GM12878 (cell line): Measurements from ENCODE around the gene POLA2. TPM values are rescaled to one million over a fixed set of nuclear protein-coding genes. Genes with fewer than 3 reads are reported as not detected.

Experiments
- ATAC-seq: fragments of 200-7000 bp; cut with Tn5 transposase; 3 replicates; pipeline ENCODE4 v1.9.1; 2020; ENCODE audit warnings: mild to moderate bottlenecking, moderate library complexity
- BruUV-seq: library from RNA; stranded (reverse); fragments of 400-500 nt; replicated peaks from 2 replicates; lab custom pipeline; 2021; lab: Mats Ljungman, UMichigan
- CTCF ChIA-PET: fragments of 300-600 bp; sonication (Branson Sonifier 250); formaldehyde crosslinking; extraction: SDS; loops from one replicate; lab custom pipeline; 2021; ENCODE audit warnings: inconsistent platforms; lab: Yijun Ruan, JAX
- POLR2A ChIA-PET: fragments of 350-600 bp; formaldehyde crosslinking; extraction: SDS; loops from one replicate; lab custom pipeline; 2021; ENCODE audit warnings: inconsistent platforms; lab: Charles Lee
- RAD21 ChIA-PET: fragments of 300-600 bp; sonication (Branson Sonifier 250); formaldehyde crosslinking; loops from one replicate; lab custom pipeline; 2023; ENCODE audit warnings: antibody characterized with exemption; ENCODE audit not compliant: unreplicated experiment; lab: Charles Lee
- SMC1A ChIA-PET: fragments of 300-600 bp; sonication (Branson Sonifier 250); formaldehyde crosslinking; loops from one replicate; lab custom pipeline; 2023; ENCODE audit not compliant: unreplicated experiment, uncharacterized antibody; lab: Charles Lee
- DNase-seq: peaks from one replicate; pipeline ENCODE4 v3.0.0-alpha.2; 2011; ENCODE audit warnings: low read depth, low spot score
- FAIRE-seq: peaks from 3 replicates; lab custom pipeline; 2011; peaks lifted over from hg19 to GRCh38; lab: Jason Lieb, UNC
- H2AFZ ChIP-seq: 2 replicates; pipeline ENCODE4 v1.6.0; 2011; ENCODE audit warnings: low read depth, low read length, control low read depth; ENCODE audit not compliant: control insufficient read depth
- H3K27ac ChIP-seq: 2 replicates; pipeline ENCODE4 v1.5.1; 2011; ENCODE audit warnings: control low read depth; ENCODE audit not compliant: control insufficient read depth, insufficient read depth
- H3K27me3 ChIP-seq, 2 experiments: replicated peaks in 1 of 2; 2 replicates each; pipeline versions ENCODE4 v1.6.0 to v1.6.1; 2011; ENCODE audit warnings: low read length in 1 of 2; ENCODE audit not compliant: control insufficient read depth in 2 of 2, insufficient read depth in 2 of 2
- H3K36me3 ChIP-seq, 2 experiments: 2 replicates each; pipeline ENCODE4 v1.5.1; 2011; ENCODE audit warnings: low read length in 1 of 2; ENCODE audit not compliant: control insufficient read depth in 2 of 2, insufficient read depth in 2 of 2
- H3K4me1 ChIP-seq: 2 replicates; pipeline ENCODE4 v1.6.1; 2011; ENCODE audit warnings: mild to moderate bottlenecking, low read length, moderate library complexity, mixed read lengths; ENCODE audit not compliant: control insufficient read depth, insufficient read depth
- H3K4me2 ChIP-seq: 2 replicates; pipeline ENCODE4 v1.6.0; 2011; ENCODE audit warnings: control low read depth; ENCODE audit not compliant: control insufficient read depth, insufficient read depth
- H3K4me3 ChIP-seq: fragments of 200-600 bp; sonication (generic); 2 replicates; pipeline ENCODE4 v1.5.1; 2016
- H3K79me2 ChIP-seq: 2 replicates; pipeline ENCODE4 v1.6.0; 2011; ENCODE audit warnings: low read length; ENCODE audit not compliant: control insufficient read depth, insufficient read depth
- H3K9ac ChIP-seq: 2 replicates; pipeline ENCODE4 v1.8.0; 2011; ENCODE audit warnings: low read length, control low read depth, mixed read lengths; ENCODE audit not compliant: control insufficient read depth, insufficient read depth
- H3K9me3 ChIP-seq: replicated peaks from 3 replicates; pipeline ENCODE4 v1.5.1; 2011; ENCODE audit warnings: mild to moderate bottlenecking, low read length; ENCODE audit not compliant: control insufficient read depth, insufficient read depth
- H4K20me1 ChIP-seq: 2 replicates; pipeline ENCODE4 v1.6.0; 2011; ENCODE audit not compliant: control insufficient read depth, insufficient read depth
- BMI1 ChIP-seq: fragments of 450-650 bp; IDR thresholded peaks from 2 replicates; pipeline ENCODE4 v1.6.1; 2016; ENCODE audit warnings: mild to moderate bottlenecking, moderate library complexity, borderline replicate concordance
- CBX5 ChIP-seq: sonication (generic); IDR thresholded peaks from 2 replicates; pipeline ENCODE4 v1.6.1; 2016; ENCODE audit warnings: low read depth, moderate library complexity, mild to moderate bottlenecking, inconsistent platforms
- DPF2 ChIP-seq: fragments of 450-650 bp; IDR thresholded peaks from 2 replicates; pipeline ENCODE4 v1.6.1; 2017; ENCODE audit warnings: mild to moderate bottlenecking
- ETV6 ChIP-seq, 2 experiments: fragments of 450-650 bp in 1 of 2; IDR thresholded peaks in 1 of 2; conservative IDR thresholded peaks in 1 of 2; 2 replicates each; pipeline ENCODE4 v1.6.1; 2014; ENCODE audit warnings: antibody characterized with exemption in 1 of 2, borderline replicate concordance in 1 of 2, low read depth in 1 of 2, mild to moderate bottlenecking in 1 of 2, moderate library complexity in 1 of 2
- FOXK2 ChIP-seq: fragments of 450-650 bp; IDR thresholded peaks from 2 replicates; pipeline ENCODE4 v1.6.1; 2017; ENCODE audit warnings: mild to moderate bottlenecking, moderate library complexity
- FOXM1 ChIP-seq: IDR thresholded peaks from 2 replicates; pipeline ENCODE4 v1.6.1; 2012; ENCODE audit warnings: low read depth, mild to moderate bottlenecking, inconsistent platforms, low read length, moderate library complexity
- IKZF1 ChIP-seq: fragments of 450-650 bp; conservative IDR thresholded peaks from 2 replicates; pipeline ENCODE4 v1.6.1; 2017; ENCODE audit warnings: antibody characterized with exemption, mild to moderate bottlenecking
- LARP7 ChIP-seq: fragments of 450-650 bp; IDR thresholded peaks from 2 replicates; pipeline ENCODE4 v1.6.1; 2017; ENCODE audit warnings: mild to moderate bottlenecking
- MYC ChIP-seq: IDR thresholded peaks from 2 replicates; pipeline ENCODE4 v1.6.1; 2011; ENCODE audit warnings: mild to moderate bottlenecking, low read length, moderate library complexity, inconsistent platforms; ENCODE audit not compliant: insufficient read depth, insufficient replicate concordance, insufficient read length, severe bottlenecking
- NRF1 ChIP-seq: conservative IDR thresholded peaks from 2 replicates; pipeline ENCODE4 v1.6.1; 2011; ENCODE audit warnings: mild to moderate bottlenecking, low read depth, low read length, improper control_type of control experiment
- RAD21 ChIP-seq: IDR thresholded peaks from 2 replicates; pipeline ENCODE4 v1.6.1; 2011; ENCODE audit warnings: mild to moderate bottlenecking, low read depth, low read length, moderate library complexity; ENCODE audit not compliant: insufficient read depth
- RBBP5 ChIP-seq: fragments of 200-600 bp; sonication (generic); conservative IDR thresholded peaks from 2 replicates; pipeline ENCODE4 v1.6.1; 2016
- RCOR1 ChIP-seq: conservative IDR thresholded peaks from 2 replicates; pipeline ENCODE4 v1.6.1; 2012; ENCODE audit warnings: low read depth, low read length, improper control_type of control experiment
- RUNX3 ChIP-seq: IDR thresholded peaks from 2 replicates; pipeline ENCODE4 v1.6.1; 2012; ENCODE audit warnings: low read length, inconsistent platforms
- STAT3 ChIP-seq: IDR thresholded peaks from 2 replicates; pipeline ENCODE4 v1.6.1; 2011; ENCODE audit warnings: low read depth, low read length, improper control_type of control experiment
- TCF7 ChIP-seq: IDR thresholded peaks from 2 replicates; pipeline ENCODE4 v1.6.1; 2014; ENCODE audit warnings: antibody characterized with exemption, borderline replicate concordance
- ZNF24 ChIP-seq: fragments of 450-650 bp; IDR thresholded peaks from 2 replicates; pipeline ENCODE4 v1.6.1; 2017; ENCODE audit warnings: antibody characterized with exemption, mild to moderate bottlenecking
- ZNF274 ChIP-seq: IDR thresholded peaks from one replicate; pipeline ENCODE4 v1.8.0; 2011; ENCODE audit not compliant: insufficient read length, insufficient read depth
- WGBS: methylation state at CpG from one replicate; pipeline ENCODE4 v1.1.6; 2016; ENCODE audit warnings: low lambda C conversion rate; ENCODE audit not compliant: insufficient replicate concordance, insufficient coverage; ENCODE audit errors: missing lambda C conversion rate; 5-methylcytosine and 5-hydroxymethylcytosine counted together
- in situ Hi-C: fragments of 300-500 bp; cut with MboI; formaldehyde crosslinking; loops from 9 replicates; pipeline ENCODE4 v1.14.3; 2018; ENCODE audit warnings: mixed read lengths
- intact Hi-C: fragments of 100-400 bp; cut with micrococcal nuclease; formaldehyde crosslinking; loops from one replicate; pipeline ENCODE4 v1.14.2; 2022; ENCODE audit not compliant: unreplicated experiment
- polyA plus RNA-seq, 11 experiments: library from polyadenylated mRNA; depleted of rRNA in 4 of 11; unstranded in 6 of 11; stranded (reverse) in 5 of 11; fragments of >200 nt; fragmentation: Nextera tagmentation in 4 of 11; fragmentation: Illumina TruSeq in 1 of 11; extraction: Ambion mirVana in 4 of 11; extraction: Trizol in 1 of 11; gene quantifications; 1 replicate in 1 of 11; 2 replicates in 10 of 11; pipeline versions ENCODE4 v1.2.1 to v1.2.3, GENCODE V29; 2011 to 2016; ENCODE audit warnings: inconsistent platforms in 2 of 11, missing spikeins in 2 of 11, low read depth in 1 of 11
- total RNA-seq, 4 experiments: library from RNA; depleted of rRNA in 3 of 4; stranded (reverse); fragments of >200 nt in 3 of 4; fragmentation: Illumina TruSeq in 1 of 4; extraction: Trizol in 1 of 4; gene quantifications; 2 replicates each; pipeline versions ENCODE4 v1.2.1 to v1.2.3, GENCODE V29; 2013 to 2021
- TF ChIP-seq, protein P1 (sequence below): IDR thresholded peaks from 2 replicates; pipeline ENCODE4 v1.6.1; 2012; ENCODE audit warnings: low read length, inconsistent platforms
- TF ChIP-seq, protein P2 (sequence below): IDR thresholded peaks from 2 replicates; pipeline ENCODE4 v1.6.1; 2012; ENCODE audit warnings: low read depth, low read length, improper control_type of control experiment

Gene POLA2
- total and polyA plus RNA-seq, 10 of the 15 experiments (the other 5 are each of a cell fraction or from before 2014, with no cell fraction given), result 4.2 to 121 (median 56.2) TPM

DNA sequence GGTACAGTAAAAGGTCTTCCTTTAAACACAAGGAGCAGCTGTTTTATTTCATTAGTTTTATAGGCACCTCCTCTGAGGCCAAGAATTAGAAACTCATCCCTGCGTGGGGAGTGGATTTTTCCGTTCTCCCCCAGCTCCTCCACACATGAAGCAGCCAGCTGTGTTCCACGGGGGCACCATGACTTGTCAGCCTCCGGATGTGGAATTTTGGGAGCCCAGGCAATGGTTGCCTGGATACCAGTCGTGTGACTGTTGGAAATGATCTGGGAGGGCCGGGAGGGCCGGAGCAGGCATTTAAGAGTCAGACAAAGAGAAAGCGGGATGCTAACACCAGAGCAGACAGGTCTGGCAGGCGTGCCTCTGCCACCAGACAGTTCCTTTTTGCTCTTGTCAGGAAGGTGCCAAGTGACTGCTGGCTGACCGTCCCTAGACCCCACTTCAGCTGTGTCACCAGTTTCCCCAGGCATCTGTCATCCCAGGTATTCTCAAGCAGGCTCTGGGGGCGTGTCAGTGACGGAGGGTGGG is 37.0 kb downstream of the POLA2 start (continued):
- TF ChIP-seq BMI1 (no peak), RBBP5 (no peak), TCF7 (no peak), RCOR1 (no peak)
- TF ChIP-seq, protein P1, sequence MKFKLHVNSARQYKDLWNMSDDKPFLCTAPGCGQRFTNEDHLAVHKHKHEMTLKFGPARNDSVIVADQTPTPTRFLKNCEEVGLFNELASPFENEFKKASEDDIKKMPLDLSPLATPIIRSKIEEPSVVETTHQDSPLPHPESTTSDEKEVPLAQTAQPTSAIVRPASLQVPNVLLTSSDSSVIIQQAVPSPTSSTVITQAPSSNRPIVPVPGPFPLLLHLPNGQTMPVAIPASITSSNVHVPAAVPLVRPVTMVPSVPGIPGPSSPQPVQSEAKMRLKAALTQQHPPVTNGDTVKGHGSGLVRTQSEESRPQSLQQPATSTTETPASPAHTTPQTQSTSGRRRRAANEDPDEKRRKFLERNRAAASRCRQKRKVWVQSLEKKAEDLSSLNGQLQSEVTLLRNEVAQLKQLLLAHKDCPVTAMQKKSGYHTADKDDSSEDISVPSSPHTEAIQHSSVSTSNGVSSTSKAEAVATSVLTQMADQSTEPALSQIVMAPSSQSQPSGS, result no peak
- TF ChIP-seq, protein P2, sequence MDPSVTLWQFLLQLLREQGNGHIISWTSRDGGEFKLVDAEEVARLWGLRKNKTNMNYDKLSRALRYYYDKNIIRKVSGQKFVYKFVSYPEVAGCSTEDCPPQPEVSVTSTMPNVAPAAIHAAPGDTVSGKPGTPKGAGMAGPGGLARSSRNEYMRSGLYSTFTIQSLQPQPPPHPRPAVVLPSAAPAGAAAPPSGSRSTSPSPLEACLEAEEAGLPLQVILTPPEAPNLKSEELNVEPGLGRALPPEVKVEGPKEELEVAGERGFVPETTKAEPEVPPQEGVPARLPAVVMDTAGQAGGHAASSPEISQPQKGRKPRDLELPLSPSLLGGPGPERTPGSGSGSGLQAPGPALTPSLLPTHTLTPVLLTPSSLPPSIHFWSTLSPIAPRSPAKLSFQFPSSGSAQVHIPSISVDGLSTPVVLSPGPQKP, result no peak

DNA sequence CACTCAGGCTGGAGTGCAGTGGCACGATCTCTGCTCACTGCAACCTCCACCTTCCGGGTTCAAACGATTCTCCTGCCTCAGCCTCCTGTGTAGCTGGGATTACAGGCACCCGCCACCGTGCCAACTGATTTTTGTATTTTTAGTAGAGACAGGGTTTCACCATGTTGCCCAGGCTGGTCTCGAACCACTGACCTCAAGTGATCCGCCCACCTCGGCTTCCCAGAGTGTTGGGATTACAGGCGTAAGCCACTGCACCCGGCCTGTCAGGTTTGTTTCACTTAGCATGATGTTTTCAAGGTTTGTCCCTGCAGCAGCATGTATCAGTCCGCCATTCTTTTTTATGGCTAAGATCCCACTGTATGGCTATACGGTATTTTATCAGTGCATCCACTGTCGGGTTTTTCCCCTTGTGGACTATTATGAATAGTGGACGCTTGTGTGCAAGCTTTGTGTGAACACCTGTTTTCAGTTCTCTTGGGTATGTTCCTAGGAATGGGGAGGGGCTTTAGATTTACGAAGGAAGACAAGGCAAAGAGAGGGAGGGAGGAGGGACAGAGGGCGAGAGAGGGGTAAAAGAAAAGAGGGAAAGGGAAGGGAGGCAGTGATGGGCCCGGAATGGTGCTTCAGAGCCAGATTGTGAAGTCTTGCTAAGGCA is 39.0 kb downstream of the POLA2 start:
- no peak for ATAC-seq
- no peak overlapping the region for H3K9ac ChIP-seq
- no TSS peak for BruUV-seq
- H3K4me1 ChIP-seq, result no peaks in the 10 kb centered on the region
- CTCF ChIA-PET, result interaction anchor here (0.6 kb wide), 1 partner anchor 14 kb away, joined by 5 read pairs; no protein-coding TSS in a partner anchor
- in situ Hi-C loops (no loop called here), intact Hi-C loops (no loop called here)
- H3K27ac ChIP-seq, result no peak overlapping the region
- RAD21 ChIA-PET, result no interaction called here
- WGBS, result 94% methylated on average over 16 of the region's 17 CpGs
- no peak for DNase-seq
- no peaks in the 10 kb centered on the region for H3K27me3 ChIP-seq
- H3K79me2 ChIP-seq, result no peaks in the 10 kb centered on the region
- H3K36me3 ChIP-seq, result peaks cover 6 to 14% of the 10 kb centered on the region in 2 experiments; a peak in 3 of 4 replicates
- no peaks in the 10 kb centered on the region for H4K20me1 ChIP-seq
- SMC1A ChIA-PET, result no interaction called here
- H3K4me3 ChIP-seq, result no peak overlapping the region
- H3K4me2 ChIP-seq, result no peak overlapping the region
- POLR2A ChIA-PET, result no interaction called here
- no peaks in the 10 kb centered on the region for H3K9me3 ChIP-seq
- H2AFZ ChIP-seq, result no peak overlapping the region
- no peak for FAIRE-seq
- TF ChIP-seq CBX5 (no peak), LARP7 (no peak), ETV6 (conservative IDR thresholded peaks at IDR 0.05 in 1 of 2, IDR thresholded peaks at IDR 0.05 in 1 of 2; ENCODE audit: borderline replicate concordance in 1 of 2, low read depth in 1 of 2) (no peak), MYC (no peak), RUNX3 (no peak), IKZF1 (no peak), NRF1 (no peak), ZNF274 (no peak), FOXM1 (no peak), ZNF24 (no peak), RAD21 (no peak), FOXK2 (no peak), DPF2 (no peak), STAT3 (no peak)
